KMS-11 (cell line): Measurements from ENCODE around the gene PPFIBP2.

ENCODE experiments used
- H2AFZ ChIP-seq: fragments of 200-600 bp; sonication (generic); 2 replicates; pipeline ENCODE4 v1.6.1; 2016; ENCODE audit warnings: antibody characterized with exemption, mixed run types, low read depth
- H3K27ac ChIP-seq: fragments of 200-600 bp; sonication (generic); 2 replicates; pipeline ENCODE4 v1.6.1; 2016; ENCODE audit warnings: mild to moderate bottlenecking, mixed run types
- H3K27me3 ChIP-seq: fragments of 200-600 bp; sonication (generic); 2 replicates; pipeline ENCODE4 v1.6.1; 2017; ENCODE audit warnings: mild to moderate bottlenecking, low read depth, mixed run types, moderate library complexity; ENCODE audit not compliant: insufficient read depth
- H3K36me3 ChIP-seq: fragments of 200-600 bp; sonication (generic); 2 replicates; pipeline ENCODE4 v1.6.1; 2017; ENCODE audit warnings: mild to moderate bottlenecking, mixed run types; ENCODE audit not compliant: insufficient read depth
- H3K4me1 ChIP-seq: fragments of 200-600 bp; sonication (generic); 2 replicates; pipeline ENCODE4 v1.6.1; 2016; ENCODE audit warnings: mild to moderate bottlenecking, low read depth, mixed run types; ENCODE audit not compliant: poor library complexity, severe bottlenecking
- H3K4me2 ChIP-seq: fragments of 200-600 bp; sonication (generic); 2 replicates; pipeline ENCODE4 v1.7.0; 2016; ENCODE audit warnings: mild to moderate bottlenecking, mixed run types
- H3K4me3 ChIP-seq: fragments of 200-600 bp; sonication (generic); IDR thresholded peaks from 2 replicates; pipeline ENCODE4 v1.6.1; 2017; ENCODE audit warnings: low read depth, low read length, mixed read lengths; ENCODE audit not compliant: insufficient read depth
- H3K79me2 ChIP-seq: fragments of 200-600 bp; sonication (generic); 2 replicates; pipeline ENCODE4 v1.6.1; 2016; ENCODE audit warnings: low read depth, mixed run types; ENCODE audit not compliant: insufficient read depth
- H3K9ac ChIP-seq: fragments of 200-600 bp; sonication (generic); 2 replicates; pipeline ENCODE4 v1.6.1; 2016; ENCODE audit warnings: mild to moderate bottlenecking, mixed run types
- H4K20me1 ChIP-seq: fragments of 200-600 bp; sonication (generic); 2 replicates; pipeline ENCODE4 v1.6.1; 2016; ENCODE audit warnings: mild to moderate bottlenecking, mixed run types; ENCODE audit not compliant: insufficient read depth
- CTCF ChIP-seq: fragments of 200-600 bp; sonication (generic); conservative IDR thresholded peaks from 2 replicates; pipeline ENCODE4 v1.6.1; 2017; ENCODE audit warnings: low read depth, mild to moderate bottlenecking, antibody characterized with exemption, low read length, moderate library complexity, mixed read lengths

Gene PPFIBP2

GRCh38 chr11:7499081-7499480 lies 14.7 kb upstream of the PPFIBP2 start:
- H4K20me1 ChIP-seq: no peaks in the 10 kb centered on the region
- no peak overlapping the region for H2AFZ ChIP-seq
- no peak for TF ChIP-seq CTCF
- no peak overlapping the region for H3K27ac ChIP-seq
- H3K4me3 ChIP-seq: no peak overlapping the region
- H3K9ac ChIP-seq: no peak overlapping the region
- no peaks in the 10 kb centered on the region for H3K4me1 ChIP-seq
- no peaks in the 10 kb centered on the region for H3K27me3 ChIP-seq
- no peak overlapping the region for H3K4me2 ChIP-seq
- H3K36me3 ChIP-seq: no peaks in the 10 kb centered on the region
- H3K79me2 ChIP-seq: no peaks in the 10 kb centered on the region

- H3K9ac ChIP-seq: no peak overlapping the region
- no peak for TF ChIP-seq CTCF
- H3K79me2 ChIP-seq: no peaks in the 10 kb centered on the region
- no peak overlapping the region for H3K4me2 ChIP-seq
- no peaks in the 10 kb centered on the region for H3K27me3 ChIP-seq
- H3K4me3 ChIP-seq: no peak overlapping the region
- H3K4me1 ChIP-seq: no peaks in the 10 kb centered on the region
- no peak overlapping the region for H2AFZ ChIP-seq
- no peaks in the 10 kb centered on the region for H4K20me1 ChIP-seq
- no peak overlapping the region for H3K27ac ChIP-seq
- H3K36me3 ChIP-seq: no peaks in the 10 kb centered on the region
Measured at GRCh38 chr11:7500251-7500650, 13.5 kb upstream of the PPFIBP2 start.

- Histone ChIP-seq H3K79me2 (no peaks in the 10 kb centered on the region), H3K36me3 (no peaks in the 10 kb centered on the region), H3K4me1 (no peaks in the 10 kb centered on the region), H3K27me3 (no peaks in the 10 kb centered on the region), H3K4me3 (no peak overlapping the region), H3K27ac (no peak overlapping the region), H4K20me1 (no peaks in the 10 kb centered on the region), H3K4me2 (no peak overlapping the region), H2AFZ (no peak overlapping the region), H3K9ac (no peak overlapping the region)
- no peak for TF ChIP-seq CTCF
Measured at GRCh38 chr11:7501251-7501650, 12.5 kb upstream of the PPFIBP2 start.

- Histone ChIP-seq H3K9ac (no peak overlapping the region), H3K4me3 (no peak overlapping the region), H2AFZ (no peak overlapping the region), H4K20me1 (no peaks in the 10 kb centered on the region), H3K4me2 (no peak overlapping the region), H3K36me3 (no peaks in the 10 kb centered on the region), H3K4me1 (no peaks in the 10 kb centered on the region), H3K27me3 (no peaks in the 10 kb centered on the region), H3K27ac (no peak overlapping the region), H3K79me2 (no peaks in the 10 kb centered on the region)
- TF ChIP-seq CTCF: no peak
Measured at GRCh38 chr11:7501894-7502293, 11.9 kb upstream of the PPFIBP2 start.

GRCh38 chr11:7506243-7506642 lies 7.6 kb upstream of the PPFIBP2 start:
- Histone ChIP-seq H3K36me3 (no peaks in the 10 kb centered on the region), H3K79me2 (no peaks in the 10 kb centered on the region), H3K27me3 (no peaks in the 10 kb centered on the region), H3K27ac (no peak overlapping the region), H3K4me1 (peaks cover 7% of the 10 kb centered on the region), H4K20me1 (no peaks in the 10 kb centered on the region), H3K9ac (no peak overlapping the region), H3K4me3 (no peak overlapping the region), H2AFZ (no peak overlapping the region), H3K4me2 (no peak overlapping the region)
- no peak for TF ChIP-seq CTCF
